HG03575 (cell line): ENCODE measurements around the gene LIN52.
"Not testable (repeated sequence)": the region's sequence is repeated elsewhere in the genome, so short reads cannot be mapped to it uniquely, and the experiment has no call there.

ENCODE experiments used
- ATAC-seq: cut with Tn5 transposase; IDR thresholded peaks from one replicate; pipeline ENCODE4 v1.9.1; 2021; ENCODE audit not compliant: unreplicated experiment, insufficient number of reproducible peaks, low FRiP score; ENCODE audit errors: extremely low read depth

The LIN52 gene

GRCh38 chr14:74089251-74090020, 4.7 kb downstream of the LIN52 start:
- ATAC-seq, result no peak

GRCh38 chr14:74105381-74105780, 20.6 kb downstream of the LIN52 start:
- no peak for ATAC-seq

GRCh38 chr14:74109369-74109768, 24.6 kb downstream of the LIN52 start:
- ATAC-seq, result no peak

GRCh38 chr14:74111395-74112216, 26.9 kb downstream of the LIN52 start:
- ATAC-seq, result not testable (repeated sequence)

- ATAC-seq, result not testable (repeated sequence)
Measured at GRCh38 chr14:74125487-74125886, 40.7 kb downstream of the LIN52 start.

- no peak for ATAC-seq
Measured at GRCh38 chr14:74126315-74127013, 41.7 kb downstream of the LIN52 start.

- ATAC-seq, result no peak
Measured at GRCh38 chr14:74127634-74128033, 42.9 kb downstream of the LIN52 start.

GRCh38 chr14:74133833-74134481, 49.2 kb downstream of the LIN52 start:
- no peak for ATAC-seq

GRCh38 chr14:74134484-74134883, 49.7 kb downstream of the LIN52 start:
- ATAC-seq, result no peak

GRCh38 chr14:74135426-74135825, 50.7 kb downstream of the LIN52 start:
- no peak for ATAC-seq

GRCh38 chr14:74140374-74140850, 55.7 kb downstream of the LIN52 start:
- no peak for ATAC-seq

- ATAC-seq, result no peak
Measured at GRCh38 chr14:74141703-74142102, 56.9 kb downstream of the LIN52 start.

GRCh38 chr14:74142523-74142922, 57.8 kb downstream of the LIN52 start:
- no peak for ATAC-seq

- ATAC-seq, result no peak
Measured at GRCh38 chr14:74144789-74145188, 60.0 kb downstream of the LIN52 start.

GRCh38 chr14:74147571-74147970, 62.8 kb downstream of the LIN52 start:
- no peak for ATAC-seq

- no peak for ATAC-seq
Measured at GRCh38 chr14:74148705-74149104, 63.9 kb downstream of the LIN52 start.

- no peak for ATAC-seq
Measured at GRCh38 chr14:74155287-74155686, 70.5 kb downstream of the LIN52 start.

GRCh38 chr14:74155749-74156148, 71.0 kb downstream of the LIN52 start:
- ATAC-seq, result no peak

- ATAC-seq, result no peak
Measured at GRCh38 chr14:74160763-74161162, 76.0 kb downstream of the LIN52 start.
